NCI-H2081 treated with DMSO at 0.1 percent for 48 hours (cell line): Measurements from ENCODE around the gene JMJD1C.
"Not testable (repeated sequence)": the region's sequence is repeated elsewhere in the genome, so short reads cannot be mapped to it uniquely, and the experiment has no call there.

Source experiments
- DNase-seq: peaks from one replicate; lab custom pipeline; 2025; lab: John Stamatoyannopoulos, UW

Gene JMJD1C

DNA sequence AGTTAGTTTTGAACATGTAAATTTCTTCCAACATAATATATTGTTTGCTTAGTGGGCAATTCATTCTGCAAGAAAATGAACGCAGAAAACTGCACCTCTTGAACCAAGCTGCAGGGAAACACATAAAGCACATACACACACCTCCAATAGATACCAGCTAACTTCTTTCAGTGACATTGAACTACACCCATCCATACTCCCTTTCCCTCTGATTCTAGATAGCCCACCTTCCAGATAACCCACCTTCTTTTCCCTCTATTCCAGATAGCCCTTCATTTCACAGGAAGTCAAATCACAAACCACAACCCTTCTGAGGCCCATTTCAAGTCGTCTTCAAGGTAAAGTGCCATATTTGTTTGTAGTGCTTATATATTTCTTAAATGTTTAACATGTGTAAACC, 304.2 kb downstream of the JMJD1C start:
- DNase-seq: no peak

GRCh38 chr10:63157845-63158624, 307.7 kb downstream of the JMJD1C start:
- peak; percentile 31 for DNase-seq

DNA sequence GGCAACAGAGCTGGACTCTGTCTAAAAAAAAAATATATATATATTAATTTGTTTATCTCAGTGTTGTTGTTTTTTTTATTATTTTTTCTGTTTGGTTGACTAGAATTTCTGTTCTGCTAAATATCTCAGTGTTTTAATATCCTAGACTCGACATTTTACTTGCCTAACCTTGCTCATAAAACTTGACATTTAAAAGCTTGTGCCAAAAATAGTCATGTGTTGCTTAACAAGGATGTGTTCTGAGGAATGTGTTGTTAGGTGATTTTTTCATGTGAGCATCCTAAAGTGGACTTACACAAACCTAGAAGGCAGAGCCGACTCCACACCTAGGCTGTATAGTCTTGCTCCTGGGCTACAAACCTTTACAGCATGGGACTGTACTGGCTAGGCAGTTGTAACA, 309.5 kb downstream of the JMJD1C start:
- DNase-seq: no peak

DNA sequence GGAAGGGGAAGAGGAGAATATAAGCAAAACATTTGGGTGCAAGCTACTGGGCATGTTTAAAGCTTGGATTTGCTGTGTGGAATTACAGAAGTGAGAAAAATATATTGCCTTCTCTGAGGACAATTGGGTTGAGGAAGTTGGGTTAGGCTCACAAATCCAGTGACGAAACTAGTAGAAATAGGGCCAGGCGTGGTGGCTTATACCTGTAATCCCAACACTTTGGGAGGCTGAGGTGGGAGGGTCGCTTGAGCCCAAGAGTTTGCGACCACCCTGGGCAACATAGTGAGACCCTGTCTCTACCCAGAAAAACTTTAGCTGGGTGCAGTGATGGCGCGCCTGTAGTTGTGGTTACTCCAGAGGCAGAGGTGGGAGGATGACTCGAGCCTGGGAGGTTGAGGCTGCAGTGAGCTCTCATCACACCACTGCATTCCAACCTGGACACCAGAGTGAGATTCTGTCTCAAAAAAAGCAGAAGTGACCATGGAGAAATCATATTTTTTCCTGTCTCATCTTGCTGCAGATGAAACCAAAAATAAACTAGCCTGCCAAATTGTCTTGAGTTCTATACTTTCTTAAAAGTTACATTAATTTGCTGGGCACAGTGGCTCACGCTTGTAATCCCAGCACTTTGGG, 310.3 kb downstream of the JMJD1C start:
- no peak for DNase-seq

GRCh38 chr10:63154546-63155387, 311.0 kb downstream of the JMJD1C start:
- DNase-seq: no peak

GRCh38 chr10:63153868-63154545, 311.8 kb downstream of the JMJD1C start:
- not testable (repeated sequence) for DNase-seq

GRCh38 chr10:63150745-63151144, 315.0 kb downstream of the JMJD1C start:
- DNase-seq: no peak

- no peak for DNase-seq
Measured at GRCh38 chr10:63146503-63146902, 319.3 kb downstream of the JMJD1C start.

DNA sequence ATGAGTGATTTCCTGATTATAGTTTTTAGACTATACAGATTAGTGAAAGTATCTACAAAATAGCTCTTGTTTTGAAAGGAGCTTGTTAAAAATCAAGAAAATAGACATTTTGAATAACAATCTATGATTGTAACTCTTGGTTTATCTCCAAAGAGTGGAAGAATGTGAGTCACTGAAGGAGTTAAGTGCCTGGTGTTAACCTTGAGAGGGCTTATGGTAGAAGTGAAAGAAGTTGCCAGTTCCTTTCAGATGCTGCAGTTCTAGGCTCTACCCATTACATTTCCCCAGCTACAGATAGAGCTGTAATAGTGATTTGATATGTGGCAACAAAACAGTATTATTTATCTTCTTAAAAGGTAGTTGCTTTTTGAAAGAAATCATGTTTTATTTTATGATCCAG, 320.0 kb downstream of the JMJD1C start:
- no peak for DNase-seq

DNA sequence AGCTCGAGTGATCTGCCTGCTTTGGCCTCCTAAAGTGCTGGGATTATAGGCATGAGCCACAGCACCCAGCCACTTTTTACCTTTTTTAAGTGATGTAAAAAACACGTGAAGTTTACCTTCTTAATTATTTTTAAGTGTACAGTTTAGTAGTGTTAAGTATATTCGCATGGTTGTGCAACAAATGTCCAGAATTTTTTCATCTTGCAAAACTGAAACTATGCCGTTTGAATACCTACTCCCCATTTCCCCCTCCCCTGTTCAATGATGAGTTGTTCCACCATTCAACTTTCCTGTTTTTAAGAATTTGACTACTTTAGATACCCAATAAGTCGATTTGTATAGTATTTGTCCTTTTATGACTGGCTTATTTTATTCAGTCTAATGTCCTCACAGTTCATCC, 321.8 kb downstream of the JMJD1C start:
- no peak for DNase-seq

GRCh38 chr10:63142136-63142535, 323.6 kb downstream of the JMJD1C start:
- DNase-seq: no peak

DNA sequence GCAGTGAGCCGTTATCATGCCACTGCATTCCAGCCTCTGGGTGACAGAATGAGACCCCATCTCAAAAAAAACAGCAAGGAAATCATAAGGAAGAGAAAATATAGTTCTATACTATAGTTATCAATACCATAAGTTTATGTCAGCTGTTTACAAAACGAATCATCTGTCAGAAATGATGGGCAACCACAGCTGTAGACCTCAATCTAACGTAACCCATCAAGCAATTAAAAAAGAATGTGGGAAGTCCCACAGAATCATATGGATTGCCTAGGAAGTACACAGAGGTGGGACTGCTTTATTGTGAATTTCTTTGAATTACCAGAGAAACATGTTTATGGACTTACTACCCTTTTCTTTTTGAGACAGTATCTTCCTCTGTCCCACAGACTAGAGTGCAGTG, 325.7 kb downstream of the JMJD1C start:
- no peak for DNase-seq

- no peak for DNase-seq
Measured at GRCh38 chr10:63137306-63137705, 328.5 kb downstream of the JMJD1C start.

DNA sequence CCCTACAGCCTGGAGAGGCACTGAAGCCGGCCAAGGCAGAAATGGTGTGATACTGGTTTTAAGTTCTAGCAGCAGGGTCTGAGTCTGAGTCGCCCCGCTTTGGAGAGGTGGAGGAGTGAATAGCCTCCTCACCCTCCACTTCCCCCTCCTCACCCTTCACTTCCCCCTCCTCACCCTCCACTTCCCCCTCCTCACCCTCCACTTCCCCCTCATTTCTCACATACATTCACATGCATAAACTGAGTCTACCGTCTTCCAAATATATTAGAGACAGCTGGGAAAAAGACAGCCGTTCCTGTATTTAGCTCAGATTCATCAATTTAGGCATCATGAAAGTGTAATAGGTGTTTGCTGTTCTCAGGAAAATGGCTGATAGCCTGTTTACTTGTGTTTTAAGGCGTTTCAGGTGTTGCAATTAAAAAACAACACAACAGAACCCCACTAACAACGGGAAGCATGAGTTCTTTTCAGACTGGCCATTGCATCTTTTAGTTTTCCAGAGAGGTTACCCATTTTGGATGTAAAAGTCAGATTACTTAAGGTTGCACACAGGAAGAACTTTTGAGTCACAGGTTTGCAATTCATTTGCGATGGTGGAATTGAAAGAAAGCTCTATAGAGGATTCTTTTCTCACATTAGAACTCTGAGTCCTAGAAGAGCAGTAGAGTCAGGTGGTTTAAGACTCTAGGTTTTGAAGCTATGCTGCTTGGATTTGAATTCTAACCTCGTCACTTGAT, 331.8 kb downstream of the JMJD1C start:
- DNase-seq: no peak

DNA sequence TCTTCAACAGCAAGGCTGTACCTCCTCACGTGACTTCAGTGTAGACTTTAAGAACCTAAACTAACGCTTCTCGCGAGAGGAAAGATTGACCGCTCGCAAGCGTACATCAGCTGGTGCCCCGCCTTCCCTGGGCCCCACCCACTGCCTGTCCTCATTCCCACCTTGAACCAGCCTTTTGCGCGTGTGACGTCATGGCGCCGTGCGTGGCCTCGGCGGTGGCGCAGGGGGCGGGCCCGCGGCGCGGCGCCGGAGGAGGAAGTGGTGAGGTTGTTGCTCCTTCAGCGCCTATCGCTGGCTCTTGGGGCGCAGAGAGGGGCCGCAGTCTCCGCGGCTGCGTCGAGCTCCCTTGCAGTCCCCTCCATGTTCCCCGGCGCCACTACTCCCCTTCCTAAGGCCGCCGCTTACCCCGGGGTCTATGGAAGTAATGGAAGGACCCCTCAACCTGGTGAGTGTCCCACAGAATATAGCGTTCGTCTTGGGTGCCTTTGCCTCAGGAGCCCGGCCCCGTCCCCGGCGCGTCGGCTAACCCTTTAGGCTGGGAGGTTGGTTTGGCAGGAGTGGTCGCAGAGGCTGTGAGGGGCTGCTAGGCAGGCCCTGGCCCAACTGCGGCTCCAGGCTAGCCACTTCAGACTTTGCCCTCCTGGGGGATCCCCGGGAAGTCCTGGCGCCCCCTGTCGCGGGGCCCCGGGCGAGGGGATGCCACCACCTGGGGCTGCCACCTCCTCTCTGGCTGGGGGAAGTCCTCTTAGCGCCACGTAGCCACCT, 332.5 kb downstream of the JMJD1C start, which contains the start of gene NRBF2:
Gene NRBF2 (plus strand): TSS at position 273 of the 765 bp plus-strand sequence. CDS start 143 bp downstream, at position 416.
- peak; percentile 85 for DNase-seq

DNA sequence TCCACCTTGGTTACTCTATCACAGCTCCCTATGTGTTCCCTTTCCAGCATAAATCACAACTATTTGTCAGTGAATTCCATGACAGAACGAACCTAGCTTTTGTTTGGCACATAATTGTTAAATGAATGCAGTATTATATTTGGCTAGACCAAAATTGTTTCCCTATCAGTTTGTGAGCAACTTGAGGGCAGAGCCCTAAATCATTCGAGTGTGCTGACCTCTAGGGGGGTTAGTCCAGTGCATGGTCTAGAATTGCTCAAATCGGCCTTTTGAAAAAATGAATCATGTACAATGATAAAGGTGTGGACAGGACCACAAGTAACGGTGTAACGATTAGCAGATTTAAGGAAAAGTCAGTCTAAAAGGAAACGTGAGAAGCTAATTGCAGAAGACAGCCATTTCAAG, 333.1 kb downstream of the JMJD1C start:
- DNase-seq: no peak

DNA sequence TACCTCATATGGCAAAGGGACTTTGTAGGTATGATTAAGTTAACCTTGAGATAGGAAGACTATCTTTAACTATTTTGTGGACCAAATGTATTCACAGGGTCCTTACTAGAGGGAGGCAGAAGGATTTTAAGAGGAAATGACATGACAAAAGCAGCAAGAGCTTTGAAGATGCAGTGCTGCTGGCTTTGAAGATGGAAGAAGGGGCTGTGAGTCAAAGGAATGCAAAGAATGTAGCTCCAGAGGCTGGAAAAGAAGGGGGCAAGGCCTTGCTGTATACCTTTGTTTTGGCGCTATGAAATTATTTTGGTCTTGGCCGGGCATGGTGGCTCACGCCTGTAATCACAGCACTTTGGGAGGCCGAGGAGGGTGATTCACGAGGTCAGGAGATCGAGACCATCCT, 335.9 kb downstream of the JMJD1C start:
- no peak for DNase-seq

DNA sequence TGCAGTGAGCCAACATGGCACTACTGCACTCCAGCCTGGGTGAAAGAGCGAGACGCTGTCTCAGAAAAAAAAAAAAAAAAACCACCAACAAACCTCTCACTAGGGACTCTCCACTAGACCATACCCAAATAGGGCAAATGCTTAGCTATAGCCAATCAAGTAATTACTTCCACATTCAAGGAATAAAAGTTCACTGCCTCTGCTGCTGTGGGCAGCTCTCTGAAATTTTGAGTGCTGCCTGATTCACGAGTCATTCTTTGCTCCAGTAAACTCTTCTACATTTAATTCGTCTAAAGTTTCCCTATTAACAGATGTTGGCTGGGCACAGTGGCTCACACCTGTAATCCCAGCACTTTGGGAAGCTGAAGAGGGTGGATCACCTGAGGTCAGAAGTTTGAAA, 337.3 kb downstream of the JMJD1C start:
- DNase-seq: no peak

DNA sequence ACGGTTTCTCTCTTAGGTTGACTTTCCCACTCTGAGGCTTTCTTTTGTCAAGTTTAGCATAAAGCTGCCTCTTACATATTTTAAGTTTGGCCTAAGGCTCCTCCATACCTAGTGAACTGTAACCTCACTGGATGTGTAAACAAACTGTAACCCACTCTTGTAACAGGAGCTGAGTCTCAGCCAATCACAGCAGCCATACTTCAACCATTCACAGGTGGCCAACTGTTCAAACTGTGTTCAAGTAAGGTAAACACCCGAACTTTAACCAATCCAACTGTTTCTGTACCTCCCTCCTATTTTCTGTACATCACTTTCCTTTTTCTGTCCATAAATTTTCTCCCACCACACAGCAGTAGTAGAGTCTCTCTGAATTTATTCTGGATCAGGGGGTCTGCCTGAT, 340.3 kb downstream of the JMJD1C start:
- no peak for DNase-seq

- DNase-seq: no peak
Measured at GRCh38 chr10:63123727-63124362, 341.9 kb downstream of the JMJD1C start.
